K562 (cell line): Measurements from ENCODE around the gene PRRT1. TPM values are rescaled to one million over a fixed set of nuclear protein-coding genes. Genes with fewer than 3 reads are reported as not detected.
A peak's percentile ranks its signal among the peaks of the same experiment; 100 is the strongest.

Experiments used
- ATAC-seq: fragments of 200-7000 bp; cut with Tn5 transposase; 3 replicates; pipeline ENCODE4 v1.9.1; 2020; ENCODE audit warnings: moderate library complexity
- BruUV-seq: library from RNA; stranded (reverse); fragments of 400-500 nt; replicated peaks from 2 replicates; lab custom pipeline; 2021; lab: Mats Ljungman, UMichigan
- CTCF ChIA-PET: fragments of 300-600 bp; formaldehyde crosslinking; extraction: SDS; loops from one replicate; lab custom pipeline; 2021; ENCODE audit warnings: low intra/inter-chr PET ratio; lab: Yijun Ruan, JAX
- POLR2A ChIA-PET: fragments of 300-600, 350-650 bp; sonication (Branson Sonifier 250); formaldehyde crosslinking; extraction: SDS; loops from one replicate; lab custom pipeline; 2021; ENCODE audit warnings: antibody characterized with exemption, inconsistent platforms; lab: Yijun Ruan, JAX
- DNase-seq, 4 experiments: peaks; one replicate each; pipeline versions ENCODE4 v3.0.0 to v3.0.0-alpha.2; 2011 to 2018; ENCODE audit warnings: low spot score in 3 of 4, mixed read lengths in 3 of 4; ENCODE audit errors: extremely low read depth in 1 of 4
- FAIRE-seq: peaks from 2 replicates; lab custom pipeline; 2011; peaks lifted over from hg19 to GRCh38; lab: Jason Lieb, UNC
- H2AFZ ChIP-seq: 2 replicates; pipeline ENCODE4 v1.6.0; 2011; ENCODE audit warnings: low read depth, low read length, control low read depth, inconsistent platforms
- H3K27ac ChIP-seq: fragments of 200-600 bp; 3 replicates; pipeline ENCODE4 v1.8.0; 2011; ENCODE audit warnings: low read depth, mild to moderate bottlenecking, control low read depth, inconsistent platforms, low read length, moderate library complexity, mixed read lengths; ENCODE audit errors: extremely low read depth
- H3K27me3 ChIP-seq, 2 experiments: fragments of 300-600 bp in 1 of 2; 2 replicates in 1 of 2; 3 replicates in 1 of 2; pipeline versions ENCODE4 v1.6.0 to v1.8.0; 2011; ENCODE audit warnings: inconsistent platforms in 2 of 2, low read length in 2 of 2, mild to moderate bottlenecking in 1 of 2, mixed read lengths in 1 of 2, moderate library complexity in 1 of 2; ENCODE audit not compliant: control insufficient read depth in 2 of 2, insufficient read depth in 2 of 2
- H3K36me3 ChIP-seq: fragments of 300-600 bp; 3 replicates; pipeline ENCODE4 v1.8.0; 2011; ENCODE audit warnings: mild to moderate bottlenecking, low read length, inconsistent platforms; ENCODE audit not compliant: control insufficient read depth, insufficient read depth
- H3K4me1 ChIP-seq, 2 experiments: fragments of 200-600 bp in 1 of 2; replicated peaks in 1 of 2; 2 replicates in 1 of 2; 3 replicates in 1 of 2; pipeline versions ENCODE4 v1.5.1 to v1.8.0; 2011; ENCODE audit warnings: inconsistent platforms in 2 of 2, low read length in 2 of 2, mild to moderate bottlenecking in 1 of 2, mixed read lengths in 1 of 2, moderate library complexity in 1 of 2; ENCODE audit not compliant: control insufficient read depth in 2 of 2, insufficient read depth in 2 of 2
- H3K4me2 ChIP-seq: 2 replicates; pipeline ENCODE4 v1.6.1; 2011; ENCODE audit warnings: low read length, control low read depth, inconsistent platforms, mixed read lengths; ENCODE audit not compliant: insufficient read depth
- H3K4me3 ChIP-seq: fragments of 200-600 bp; sonication (generic), shearing (Covaris generic); 2 replicates; pipeline ENCODE4 v1.5.1; 2016; ENCODE audit warnings: control low read depth, inconsistent platforms
- H3K79me2 ChIP-seq: fragments of 200-600 bp; 3 replicates; pipeline ENCODE4 v1.8.0; 2011; ENCODE audit warnings: low read length, inconsistent platforms; ENCODE audit not compliant: control insufficient read depth, insufficient read depth
- H3K9ac ChIP-seq, 2 experiments: 2 replicates each; pipeline versions ENCODE4 v1.6.0 to v1.6.1; 2011; ENCODE audit warnings: low read depth in 2 of 2, low read length in 2 of 2, control low read depth in 1 of 2, inconsistent platforms in 1 of 2, mild to moderate bottlenecking in 1 of 2, mixed read lengths in 1 of 2; ENCODE audit not compliant: insufficient read depth in 1 of 2
- H3K9me1 ChIP-seq: one replicate; pipeline ENCODE4 v1.6.0; 2011; ENCODE audit warnings: inconsistent platforms, mild to moderate bottlenecking, low read length, moderate library complexity; ENCODE audit not compliant: control insufficient read depth, insufficient read depth
- H3K9me3 ChIP-seq: replicated peaks from 2 replicates; pipeline ENCODE4 v1.5.1; 2011; ENCODE audit warnings: low read depth, low read length, inconsistent platforms; ENCODE audit not compliant: control insufficient read depth, insufficient read depth
- H4K20me1 ChIP-seq: replicated peaks from 2 replicates; pipeline ENCODE4 v1.6.1; 2011; ENCODE audit warnings: low read length, inconsistent platforms, mixed read lengths; ENCODE audit not compliant: control insufficient read depth, insufficient read depth
- ARID3A ChIP-seq: IDR thresholded peaks from 2 replicates; pipeline ENCODE4 v1.6.1; 2012; ENCODE audit warnings: low read depth, low read length, improper control_type of control experiment, borderline replicate concordance
- BRCA1 ChIP-seq, 2 experiments: fragments of 450-650 bp in 1 of 2; sonication (generic) in 1 of 2; formaldehyde crosslinking in 1 of 2; IDR thresholded peaks; 2 replicates each; pipeline versions ENCODE4 v1.5.0 to v1.6.1; 2017 to 2020; ENCODE audit warnings: mild to moderate bottlenecking in 1 of 2, missing genetic modification reagents in 1 of 2
- CTBP1 ChIP-seq: fragments of 450-650 bp; IDR thresholded peaks from 2 replicates; pipeline ENCODE4 v1.6.1; 2016; ENCODE audit warnings: borderline replicate concordance
- DEAF1 ChIP-seq: fragments of 450-650 bp; formaldehyde crosslinking; IDR thresholded peaks from 2 replicates; pipeline ENCODE4 v1.4.0; 2020; ENCODE audit warnings: mild to moderate bottlenecking, moderate library complexity
- FOSL1 ChIP-seq: fragments of 200-800 bp; sonication (Bioruptor generic); conservative IDR thresholded peaks from 2 replicates; pipeline ENCODE4 v1.6.1; 2016; ENCODE audit warnings: missing genetic modification characterization, missing compliant biosample characterization
- HDAC3 ChIP-seq: fragments of 450-650 bp; IDR thresholded peaks from 2 replicates; pipeline ENCODE4 v1.6.1; 2018; ENCODE audit warnings: borderline replicate concordance, mild to moderate bottlenecking, moderate library complexity; ENCODE audit not compliant: partially characterized antibody
- HLTF ChIP-seq: fragments of 450-650 bp; IDR thresholded peaks from 2 replicates; pipeline ENCODE4 v1.6.1; 2016
- MAFG ChIP-seq: fragments of 450-650 bp; conservative IDR thresholded peaks from 2 replicates; pipeline ENCODE4 v1.6.1; 2016; ENCODE audit warnings: missing genetic modification characterization, missing compliant biosample characterization
- SIN3B ChIP-seq: fragments of 450-650 bp; IDR thresholded peaks from 2 replicates; pipeline ENCODE4 v1.6.1; 2017; ENCODE audit warnings: low read depth, mild to moderate bottlenecking, moderate library complexity
- TAF1 ChIP-seq: IDR thresholded peaks from 2 replicates; pipeline ENCODE4 v1.6.1; 2011; ENCODE audit warnings: mild to moderate bottlenecking, low read length, moderate library complexity; ENCODE audit not compliant: insufficient read depth, control insufficient read depth, severe bottlenecking; ENCODE audit errors: extremely low read depth
- TEAD4 ChIP-seq, 2 experiments: sonication (generic) in 1 of 2; formaldehyde crosslinking in 1 of 2; IDR thresholded peaks; 2 replicates each; pipeline versions ENCODE4 v1.6.1 to v1.8.0; 2012 to 2022; ENCODE audit warnings: borderline replicate concordance in 1 of 2, inconsistent platforms in 1 of 2, low read length in 1 of 2, mild to moderate bottlenecking in 1 of 2, missing genetic modification reagents in 1 of 2
- ZNF431 ChIP-seq: sonication (generic); formaldehyde crosslinking; IDR thresholded peaks from 2 replicates; pipeline ENCODE4 v1.8.0; 2022; ENCODE audit warnings: mild to moderate bottlenecking, missing genetic modification reagents
- WGBS: fragments of 100-300 bp; shearing (Covaris generic); methylation state at CpG from one replicate; pipeline ENCODE4 v1.1.6; 2016; ENCODE audit warnings: low coverage, mixed read lengths; ENCODE audit not compliant: insufficient coverage; ENCODE audit errors: missing lambda C conversion rate; 5-methylcytosine and 5-hydroxymethylcytosine counted together
- in situ Hi-C: fragments of 300-500 bp; cut with MboI; formaldehyde crosslinking; loops from 4 replicates; pipeline ENCODE4 v1.15.0; 2018; ENCODE audit warnings: inconsistent platforms, mixed read lengths
- intact Hi-C: fragments of 100-400 bp; cut with micrococcal nuclease; formaldehyde crosslinking; loops from 2 replicates; pipeline ENCODE4 v1.14.2; 2022
- polyA plus RNA-seq, 8 experiments: library from polyadenylated mRNA; depleted of rRNA in 4 of 8; stranded (reverse) in 5 of 8; unstranded in 3 of 8; fragments of >200 nt; fragmentation: Nextera tagmentation in 2 of 8; fragmentation: Illumina TruSeq in 1 of 8; extraction: Ambion mirVana in 2 of 8; extraction: Trizol in 1 of 8; gene quantifications; 2 replicates each; pipeline versions ENCODE4 v1.2.1 to v1.2.3, GENCODE V29; 2011 to 2014; ENCODE audit warnings: inconsistent platforms in 1 of 8, missing spikeins in 1 of 8
- total RNA-seq, 7 experiments: library from RNA; depleted of rRNA in 6 of 7; stranded (reverse); fragments of >200 nt in 6 of 7; fragmentation: Illumina TruSeq in 2 of 7; extraction: Trizol in 2 of 7; gene quantifications; 2 replicates each; pipeline versions ENCODE4 v1.2.1 to v1.2.3, GENCODE V29; 2011 to 2021; ENCODE audit warnings: low replicate concordance in 1 of 7

Gene PRRT1
- total and polyA plus RNA-seq, 9 of the 15 experiments (the other 6 are each of a cell fraction or from before 2014, with no cell fraction given), result 0.14 to 3.5 (median 0.41) TPM

GRCh38 chr6:32133786-32134185, 18.0 kb downstream of the PRRT1 start:
- Histone ChIP-seq H3K36me3 (no peaks in the 10 kb centered on the region), H3K4me2 (no peak overlapping the region; the same call in 1 of the 2 replicates), H3K27ac (no peak overlapping the region), H3K27me3 (no peaks in the 10 kb centered on the region), H3K9me1 (no peaks in the 10 kb centered on the region), H4K20me1 (no peaks in the 10 kb centered on the region), H3K9ac (no peak overlapping the region), H3K9me3 (no peaks in the 10 kb centered on the region), H3K79me2 (peaks cover 13% of the 10 kb centered on the region), H3K4me1 (peaks cover 27 to 32% of the 10 kb centered on the region in 2 experiments), H3K4me3 (no peak overlapping the region), H2AFZ (0 out of 2 replicates have a peak overlapping the region, but pooled peaks have one; percentile 18)
- TF ChIP-seq TAF1, result no peak
- no peak for TF ChIP-seq DEAF1 (CRISPR knock-in tag)
- peak; percentile 41; the same call in 1 of the 2 replicates for TF ChIP-seq FOSL1 (tag)
- no peak for TF ChIP-seq HLTF
- TF ChIP-seq HDAC3, result no peak
- no peak for TF ChIP-seq TEAD4 (IDR thresholded peaks at IDR 0.05; ENCODE audit: low read length)
- TF ChIP-seq TEAD4 (CRISPR knock-in tag; IDR thresholded peaks at IDR 0.05; ENCODE audit: borderline replicate concordance), result no peak
- TF ChIP-seq BRCA1 (IDR thresholded peaks at IDR 0.05), result no peak
- TF ChIP-seq BRCA1 (CRISPR knock-in tag; IDR thresholded peaks at IDR 0.05), result no peak
- no peak for TF ChIP-seq ZNF431 (CRISPR knock-in tag)
- no peak for TF ChIP-seq ARID3A
- TF ChIP-seq MAFG (tag), result peak; percentile 39; the same call in 1 of the 2 replicates
- TF ChIP-seq SIN3B, result no peak
- TF ChIP-seq CTBP1, result peak; percentile 15; the same call in 1 of the 2 replicates
- BruUV-seq, result no TSS peak
- ATAC-seq (no peak), FAIRE-seq (no peak), DNase-seq (no peak)
- ChIA-PET CTCF (no interaction called here), POLR2A (interaction anchor here (1.0 to 2.8 kb wide), 2 partner anchors 8 to 28 kb away, joined by 3 to 13 read pairs; no protein-coding TSS in a partner anchor)
- 72% methylated on average over 4 of the region's 4 CpGs for WGBS
- in situ Hi-C loops (no loop called here), intact Hi-C loops (loop anchor here (5.0 kb wide), 1 partner anchor 1069 kb away; the partner anchor contains the start of genes HSD17B8, RXRB and SLC39A7)
